ENCODE data around the gene CIAO1.

Gene CIAO1

DNA sequence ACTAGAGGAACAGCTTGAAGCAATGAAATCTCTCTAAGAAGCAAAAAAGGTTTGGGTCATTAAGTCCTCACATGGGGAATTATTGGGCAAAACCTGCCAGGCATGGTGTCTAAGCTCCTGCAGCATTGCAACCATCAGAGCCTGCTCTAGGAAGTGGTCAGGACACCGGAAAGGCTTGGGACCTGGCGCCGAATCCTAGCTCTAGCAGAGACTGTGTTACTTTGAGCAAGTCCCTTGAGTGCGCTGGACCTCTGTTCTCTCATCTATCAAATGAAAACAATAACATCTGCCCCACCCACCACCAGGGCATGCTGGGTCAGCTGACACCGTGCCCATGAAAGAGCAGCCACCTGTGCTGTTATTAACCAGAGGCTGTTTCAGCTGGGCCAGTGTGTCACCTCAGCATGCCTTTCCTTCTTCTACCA lies 6.5 kb upstream of the CIAO1 start:
- DNase-seq (ENCODE audit: low spot score), result no peak
- no peak for TF ChIP-seq CTCF (IDR thresholded peaks at IDR 0.05; ENCODE audit: extremely low read depth, missing control alignments)

- DNase-seq (ENCODE audit: low spot score), result peak; percentile 71
- peak; percentile 44 for TF ChIP-seq CTCF (IDR thresholded peaks at IDR 0.05; ENCODE audit: extremely low read depth, missing control alignments)
Observed at GRCh38 chr2:96260387-96261260, 5.4 kb upstream of the CIAO1 start.

- no peak for DNase-seq (ENCODE audit: low spot score)
- no peak for TF ChIP-seq CTCF (IDR thresholded peaks at IDR 0.05; ENCODE audit: extremely low read depth, missing control alignments)
Observed at GRCh38 chr2:96261328-96262003, 4.6 kb upstream of the CIAO1 start.

GRCh38 chr2:96262306-96262705 lies 3.7 kb upstream of the CIAO1 start:
- no peak for TF ChIP-seq CTCF (IDR thresholded peaks at IDR 0.05; ENCODE audit: extremely low read depth, missing control alignments)
- no peak for DNase-seq (ENCODE audit: low spot score)

GRCh38 chr2:96264086-96264485 lies 1.9 kb upstream of the CIAO1 start:
- TF ChIP-seq CTCF (IDR thresholded peaks at IDR 0.05; ENCODE audit: extremely low read depth, missing control alignments), result no peak

GRCh38 chr2:96264656-96265348 lies 1.2 kb upstream of the CIAO1 start:
- DNase-seq (ENCODE audit: low spot score), result peak; percentile 72
- peak; percentile 56 for TF ChIP-seq CTCF (IDR thresholded peaks at IDR 0.05; ENCODE audit: extremely low read depth, missing control alignments)

More at GRCh38 chr2:96264086-96264485, 1.9 kb upstream of the CIAO1 start:
- no peak for DNase-seq (ENCODE audit: low spot score)
